GM12874 (cell line): Measurements from ENCODE around the gene MYOZ1.

Experiments
- TF ChIP-seq, protein P1 (sequence below): IDR thresholded peaks from 2 replicates; pipeline ENCODE4 v1.5.1; 2011; ENCODE audit warnings: low read depth, mild to moderate bottlenecking, control low read depth, low read length, moderate library complexity; ENCODE audit not compliant: insufficient read depth

Gene MYOZ1

DNA sequence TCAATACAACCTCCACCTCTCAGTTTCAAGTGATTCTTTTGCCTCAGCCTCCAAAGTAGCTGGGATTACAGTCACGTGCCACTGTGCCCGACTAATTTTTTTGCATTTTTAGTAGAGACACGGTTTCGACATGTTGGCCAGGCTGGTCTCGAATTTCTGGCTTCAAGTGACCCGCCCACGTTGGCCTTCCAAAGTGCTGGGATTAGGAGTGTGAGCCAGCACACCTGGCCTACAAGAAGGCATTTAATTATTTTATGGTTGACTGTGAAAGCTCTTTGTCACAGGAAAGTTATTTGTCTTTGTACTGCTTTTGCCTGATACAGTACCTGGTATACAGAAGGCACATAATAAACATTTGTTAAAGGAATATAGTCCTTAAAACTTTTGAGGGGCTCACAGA is 12.9 kb downstream of the MYOZ1 start:
- TF ChIP-seq, protein P1, sequence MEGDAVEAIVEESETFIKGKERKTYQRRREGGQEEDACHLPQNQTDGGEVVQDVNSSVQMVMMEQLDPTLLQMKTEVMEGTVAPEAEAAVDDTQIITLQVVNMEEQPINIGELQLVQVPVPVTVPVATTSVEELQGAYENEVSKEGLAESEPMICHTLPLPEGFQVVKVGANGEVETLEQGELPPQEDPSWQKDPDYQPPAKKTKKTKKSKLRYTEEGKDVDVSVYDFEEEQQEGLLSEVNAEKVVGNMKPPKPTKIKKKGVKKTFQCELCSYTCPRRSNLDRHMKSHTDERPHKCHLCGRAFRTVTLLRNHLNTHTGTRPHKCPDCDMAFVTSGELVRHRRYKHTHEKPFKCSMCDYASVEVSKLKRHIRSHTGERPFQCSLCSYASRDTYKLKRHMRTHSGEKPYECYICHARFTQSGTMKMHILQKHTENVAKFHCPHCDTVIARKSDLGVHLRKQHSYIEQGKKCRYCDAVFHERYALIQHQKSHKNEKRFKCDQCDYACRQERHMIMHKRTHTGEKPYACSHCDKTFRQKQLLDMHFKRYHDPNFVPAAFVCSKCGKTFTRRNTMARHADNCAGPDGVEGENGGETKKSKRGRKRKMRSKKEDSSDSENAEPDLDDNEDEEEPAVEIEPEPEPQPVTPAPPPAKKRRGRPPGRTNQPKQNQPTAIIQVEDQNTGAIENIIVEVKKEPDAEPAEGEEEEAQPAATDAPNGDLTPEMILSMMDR, result no peak

DNA sequence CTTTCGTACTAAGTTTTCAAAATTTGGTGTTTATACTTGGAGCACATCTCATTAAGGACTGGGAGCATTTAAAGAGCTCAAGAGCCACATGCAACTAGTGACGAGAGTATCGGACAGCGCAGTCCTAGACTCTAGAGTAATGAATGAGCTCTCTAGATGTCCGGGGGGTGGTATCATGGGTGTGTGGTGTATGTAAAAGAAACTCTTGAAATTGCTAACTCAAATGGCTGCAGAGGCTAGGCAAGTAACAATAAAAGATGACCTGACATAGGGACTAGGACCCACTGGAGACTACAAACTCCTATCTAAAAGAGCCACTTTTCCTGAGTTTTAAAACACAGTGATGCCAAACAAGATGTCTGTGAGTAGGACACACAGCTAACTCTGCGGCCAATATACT is 14.0 kb downstream of the MYOZ1 start:
- TF ChIP-seq, protein P1, result no peak

DNA sequence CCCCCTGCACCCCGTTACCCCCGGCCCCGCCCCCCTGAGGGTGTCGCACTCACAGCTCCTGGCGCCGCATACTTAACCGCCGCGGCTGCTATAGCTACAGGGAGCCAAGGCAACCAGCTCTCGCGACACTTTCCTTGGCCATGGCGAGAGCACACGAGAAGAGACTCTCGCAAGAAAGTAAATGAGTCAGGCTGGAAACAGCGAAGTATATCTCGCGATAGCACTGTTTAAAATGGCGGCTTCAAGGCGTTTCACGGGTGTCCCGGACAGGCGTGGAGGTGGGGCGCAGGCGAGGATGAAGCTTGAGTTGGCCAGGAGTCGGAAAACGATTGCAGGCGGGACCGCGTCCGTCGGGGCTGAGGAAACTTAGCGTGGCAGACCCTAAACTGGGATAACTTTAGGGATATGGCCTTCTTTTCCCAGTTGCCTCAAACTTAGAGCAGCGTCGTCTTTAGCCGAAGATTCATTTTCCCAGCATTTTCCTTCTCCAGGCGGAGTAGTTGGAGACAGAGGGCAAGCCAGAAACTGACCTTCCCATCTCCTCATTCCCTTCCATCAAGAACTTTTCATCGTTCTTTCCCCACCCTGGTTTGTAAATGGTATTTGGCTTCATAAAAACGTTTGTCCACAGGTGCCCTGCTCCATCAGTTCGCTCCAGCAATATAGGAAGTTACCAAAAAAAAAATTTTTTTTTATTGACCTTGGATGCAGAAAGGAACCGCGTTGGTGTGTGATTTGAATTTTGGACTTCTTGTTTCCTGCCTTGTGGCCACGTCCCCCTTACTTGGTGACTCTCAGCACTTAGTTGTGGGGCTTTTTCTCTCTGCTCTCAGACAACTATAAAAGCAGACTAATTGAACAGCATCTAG is 15.2 kb downstream of the MYOZ1 start:
- TF ChIP-seq, protein P1, result no peak

DNA sequence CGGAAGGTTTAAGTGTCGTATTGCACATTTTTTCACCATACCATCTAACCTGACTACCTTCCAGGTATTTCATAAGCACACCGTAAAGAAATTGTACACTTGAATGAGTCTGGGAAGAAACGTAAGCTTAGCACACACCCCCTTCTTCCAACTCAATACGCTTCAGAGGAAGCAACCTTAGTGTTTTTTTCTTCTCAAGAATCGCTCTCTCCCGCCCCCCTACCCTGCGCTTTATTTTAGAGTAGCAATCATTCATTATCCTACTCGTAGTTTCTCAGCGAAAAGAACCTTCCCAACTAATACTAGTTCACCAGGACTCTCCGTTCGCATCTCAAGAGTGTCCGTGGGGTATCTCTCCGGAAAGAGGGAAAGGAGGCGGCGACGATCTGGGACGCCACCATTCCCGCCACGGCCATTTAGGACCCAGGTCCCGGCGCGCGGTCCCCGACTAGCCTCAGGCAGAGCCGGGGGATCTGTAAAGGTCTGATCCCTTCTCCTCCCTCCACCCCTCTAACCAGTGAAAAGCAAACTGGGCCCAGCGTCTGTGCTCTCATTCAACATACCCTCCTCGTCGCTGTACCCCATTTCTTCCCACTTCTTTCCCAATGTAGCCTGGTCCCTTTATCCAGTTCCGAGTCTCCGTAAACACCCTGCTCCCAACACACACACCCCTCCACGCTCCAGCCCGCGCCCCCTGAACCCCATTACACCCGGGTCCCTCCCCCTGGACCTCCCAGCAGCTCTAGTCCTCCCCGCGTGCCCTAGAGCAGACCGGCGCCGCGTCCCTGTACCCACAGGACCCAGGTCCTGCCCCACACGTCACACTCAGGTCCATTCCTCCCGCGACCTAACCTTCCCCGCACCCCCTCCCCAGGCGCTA is 16.0 kb downstream of the MYOZ1 start:
- TF ChIP-seq, protein P1, result no peak

DNA sequence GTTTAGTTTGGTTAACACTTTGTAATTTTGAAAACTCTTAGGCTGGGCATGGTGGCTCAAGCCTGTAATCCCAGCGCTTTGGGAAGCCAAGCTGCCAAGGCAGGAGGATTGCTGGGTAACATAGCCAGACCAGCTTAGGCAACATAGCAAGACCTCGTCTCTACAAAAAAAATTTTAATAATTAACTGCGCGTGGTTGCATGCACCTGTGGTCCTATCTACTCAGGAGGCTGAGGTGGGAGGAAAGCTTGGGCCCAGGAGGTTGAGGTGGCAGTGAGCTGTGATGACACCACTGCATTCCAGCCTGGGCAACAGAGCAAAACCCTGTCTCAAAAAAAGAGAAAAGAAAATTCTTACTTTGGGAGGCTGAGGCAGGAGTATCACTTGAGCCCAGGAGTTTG is 18.2 kb downstream of the MYOZ1 start:
- TF ChIP-seq, protein P1, result no peak

DNA sequence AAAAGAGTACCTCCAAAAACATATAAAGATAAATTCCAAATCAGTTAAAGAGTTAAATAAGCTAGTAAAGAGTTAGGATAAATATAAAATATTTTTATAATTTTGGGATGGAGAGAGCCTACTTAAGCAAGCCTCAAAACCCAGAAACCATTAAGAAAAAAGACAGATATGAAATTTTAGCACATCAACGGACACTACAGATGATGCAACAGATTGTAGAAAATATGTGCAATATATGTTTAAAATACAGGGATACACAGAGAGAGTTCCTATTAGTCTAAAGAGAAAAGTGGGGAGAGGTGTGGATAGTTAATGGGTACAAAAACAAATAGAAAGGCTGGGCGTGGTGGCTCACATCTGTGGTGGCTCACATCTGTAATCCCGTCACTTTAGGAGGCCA is 26.6 kb downstream of the MYOZ1 start:
- TF ChIP-seq, protein P1, result no peak

DNA sequence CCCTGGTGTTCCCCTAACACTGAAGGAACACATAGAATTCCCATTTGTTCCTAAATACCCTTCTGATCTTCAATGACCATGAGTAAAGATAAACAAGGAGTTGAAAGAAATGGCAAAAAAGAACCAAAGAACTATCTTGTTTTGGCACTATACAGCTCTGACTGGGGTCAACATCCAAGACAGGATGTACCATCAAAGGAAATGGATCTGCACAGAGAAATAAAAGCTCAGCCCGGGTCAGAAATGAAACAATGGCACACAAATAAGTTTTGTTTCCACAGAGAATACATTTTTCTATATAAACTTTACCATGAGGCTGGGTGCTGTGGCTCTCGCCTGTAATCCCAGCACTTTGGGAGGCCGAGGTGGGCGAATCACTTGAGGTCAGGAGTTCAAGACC is 32.2 kb downstream of the MYOZ1 start:
- TF ChIP-seq, protein P1, result no peak
